ENCODE data around the gene MXRA7. TPM values are rescaled to one million over a fixed set of nuclear protein-coding genes. Genes with fewer than 3 reads are reported as not detected.

MXRA7 gene
- polyA plus RNA-seq, 1 of the 3 experiments (the other 2 are of a cell fraction), result 154 TPM

- H3K9me3 ChIP-seq, result no peaks in the 10 kb centered on the region
- CTCF ChIA-PET, result interaction anchor here (0.7 to 4.2 kb wide), 5 partner anchors 11 to 112 kb away, joined by 3 to 42 read pairs (median 3); no protein-coding TSS in a partner anchor
- H3K27me3 ChIP-seq (ENCODE audit: insufficient read depth), result no peaks in the 10 kb centered on the region
- no peaks in the 10 kb centered on the region for H4K20me1 ChIP-seq (ENCODE audit: insufficient read depth)
- H2AFZ ChIP-seq (ENCODE audit: low read depth), result peak overlapping the region; percentile 87; the same call in 1 of the 2 replicates
- H3F3A ChIP-seq (replicated peaks; ENCODE audit: insufficient read depth), result peaks cover under 1% of the 10 kb centered on the region
- H3K9me2 ChIP-seq, result no peaks in the 10 kb centered on the region
- DNase-seq, result no peak
- no peak overlapping the region for H3K4me3 ChIP-seq (ENCODE audit: low read depth in 2 of 2, low read length in 1 of 2)
- H3K27ac ChIP-seq (ENCODE audit: low read depth in 2 of 2, low read length in 1 of 2), result no peak overlapping the region
- H3K9ac ChIP-seq, result no peak overlapping the region
- WGBS (ENCODE audit: low lambda C conversion rate), result 96% methylated on average over 9 of the region's 9 CpGs
- H3K4me1 ChIP-seq (ENCODE audit: control insufficient read depth in 1 of 2, insufficient read depth in 2 of 2, low read depth in 1 of 2, low read length in 1 of 2), result peaks cover 0 to 33% of the 10 kb centered on the region in 2 experiments; a peak in 2 of 4 replicates
- H3K79me2 ChIP-seq (ENCODE audit: insufficient read depth), result no peaks in the 10 kb centered on the region
- TF ChIP-seq, protein P1, sequence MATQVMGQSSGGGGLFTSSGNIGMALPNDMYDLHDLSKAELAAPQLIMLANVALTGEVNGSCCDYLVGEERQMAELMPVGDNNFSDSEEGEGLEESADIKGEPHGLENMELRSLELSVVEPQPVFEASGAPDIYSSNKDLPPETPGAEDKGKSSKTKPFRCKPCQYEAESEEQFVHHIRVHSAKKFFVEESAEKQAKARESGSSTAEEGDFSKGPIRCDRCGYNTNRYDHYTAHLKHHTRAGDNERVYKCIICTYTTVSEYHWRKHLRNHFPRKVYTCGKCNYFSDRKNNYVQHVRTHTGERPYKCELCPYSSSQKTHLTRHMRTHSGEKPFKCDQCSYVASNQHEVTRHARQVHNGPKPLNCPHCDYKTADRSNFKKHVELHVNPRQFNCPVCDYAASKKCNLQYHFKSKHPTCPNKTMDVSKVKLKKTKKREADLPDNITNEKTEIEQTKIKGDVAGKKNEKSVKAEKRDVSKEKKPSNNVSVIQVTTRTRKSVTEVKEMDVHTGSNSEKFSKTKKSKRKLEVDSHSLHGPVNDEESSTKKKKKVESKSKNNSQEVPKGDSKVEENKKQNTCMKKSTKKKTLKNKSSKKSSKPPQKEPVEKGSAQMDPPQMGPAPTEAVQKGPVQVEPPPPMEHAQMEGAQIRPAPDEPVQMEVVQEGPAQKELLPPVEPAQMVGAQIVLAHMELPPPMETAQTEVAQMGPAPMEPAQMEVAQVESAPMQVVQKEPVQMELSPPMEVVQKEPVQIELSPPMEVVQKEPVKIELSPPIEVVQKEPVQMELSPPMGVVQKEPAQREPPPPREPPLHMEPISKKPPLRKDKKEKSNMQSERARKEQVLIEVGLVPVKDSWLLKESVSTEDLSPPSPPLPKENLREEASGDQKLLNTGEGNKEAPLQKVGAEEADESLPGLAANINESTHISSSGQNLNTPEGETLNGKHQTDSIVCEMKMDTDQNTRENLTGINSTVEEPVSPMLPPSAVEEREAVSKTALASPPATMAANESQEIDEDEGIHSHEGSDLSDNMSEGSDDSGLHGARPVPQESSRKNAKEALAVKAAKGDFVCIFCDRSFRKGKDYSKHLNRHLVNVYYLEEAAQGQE (IDR thresholded peaks at IDR 0.05; ENCODE audit: low read depth, low read length), result no peak
- no peak for TF ChIP-seq TAF1 (IDR thresholded peaks at IDR 0.05; ENCODE audit: borderline replicate concordance, low read depth, low read length)
- no peak overlapping the region for H3K4me2 ChIP-seq
- POLR2A ChIA-PET, result no interaction called here
- peaks cover 0 to 5% of the 10 kb centered on the region in 2 experiments for H3K36me3 ChIP-seq (replicated peaks in 1 of 2; ENCODE audit: control insufficient read depth in 1 of 2, insufficient read depth in 2 of 2, low read length in 1 of 2)
Observed at GRCh38 chr17:76670020-76670717, 40.6 kb downstream of the MXRA7 start.

DNA sequence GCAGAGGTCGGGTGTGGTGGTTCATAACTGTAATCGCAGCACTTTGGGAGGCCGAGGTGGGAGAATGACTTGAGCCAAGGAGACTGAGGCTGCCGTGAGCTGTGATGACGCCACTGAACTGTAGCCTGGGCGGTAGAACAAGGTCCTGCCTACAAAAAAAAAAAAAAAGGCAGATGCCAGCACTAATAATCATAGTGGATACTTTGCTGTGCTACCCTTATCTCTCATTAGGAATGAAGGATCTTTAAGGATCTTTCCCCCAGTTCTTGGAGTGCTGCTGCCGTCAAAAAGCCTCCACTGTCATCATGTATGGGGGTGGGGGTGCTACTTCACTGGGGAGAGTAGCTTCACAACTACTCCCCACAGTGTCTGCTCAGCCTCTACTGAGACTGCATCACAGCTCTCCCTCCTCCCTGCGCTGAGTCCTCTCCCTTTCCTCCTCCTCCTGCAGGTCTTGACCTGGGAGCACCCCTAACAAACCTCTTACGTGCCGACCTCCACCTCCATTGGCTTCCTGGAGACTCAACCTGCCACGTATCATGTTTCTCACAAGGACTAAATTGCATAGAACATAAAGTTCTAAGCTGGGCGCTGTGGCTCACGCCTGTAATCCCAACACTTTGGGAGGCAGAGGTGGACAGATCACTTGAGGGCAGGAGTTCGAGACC is 42.8 kb downstream of the MXRA7 start:
- CTCF ChIA-PET, result interaction anchor here (0.6 to 2.5 kb wide), 6 partner anchors 14 to 283 kb away, joined by 3 to 13 read pairs (median 4); no protein-coding TSS in a partner anchor
- H4K20me1 ChIP-seq (ENCODE audit: insufficient read depth), result no peaks in the 10 kb centered on the region
- no peaks in the 10 kb centered on the region for H3K27me3 ChIP-seq (ENCODE audit: insufficient read depth)
- H3K9me2 ChIP-seq, result no peaks in the 10 kb centered on the region
- H3K27ac ChIP-seq (ENCODE audit: low read depth in 2 of 2, low read length in 1 of 2), result no peak overlapping the region
- no peak overlapping the region for H3K9ac ChIP-seq
- no peak overlapping the region for H2AFZ ChIP-seq (ENCODE audit: low read depth)
- no peaks in the 10 kb centered on the region for H3K36me3 ChIP-seq (replicated peaks in 1 of 2; ENCODE audit: control insufficient read depth in 1 of 2, insufficient read depth in 2 of 2, low read length in 1 of 2)
- WGBS (ENCODE audit: low lambda C conversion rate), result 84% methylated on average over 14 of the region's 14 CpGs
- H3K79me2 ChIP-seq (ENCODE audit: insufficient read depth), result no peaks in the 10 kb centered on the region
- no peak overlapping the region for H3K4me2 ChIP-seq
- H3F3A ChIP-seq (replicated peaks; ENCODE audit: insufficient read depth), result no peaks in the 10 kb centered on the region
- no peak overlapping the region for H3K4me3 ChIP-seq (ENCODE audit: low read depth in 2 of 2, low read length in 1 of 2)
- DNase-seq, result no peak
- H3K9me3 ChIP-seq, result no peaks in the 10 kb centered on the region
- POLR2A ChIA-PET, result no interaction called here
- H3K4me1 ChIP-seq (ENCODE audit: control insufficient read depth in 1 of 2, insufficient read depth in 2 of 2, low read depth in 1 of 2, low read length in 1 of 2), result peaks cover 0 to 15% of the 10 kb centered on the region in 2 experiments; a peak in 2 of 4 replicates
- TF ChIP-seq GATA2 (CRISPR knock-in tag; IDR thresholded peaks at IDR 0.05) (no peak), YY1 (IDR thresholded peaks at IDR 0.05; ENCODE audit: low read depth) (no peak), FOXJ3 (CRISPR knock-in tag; IDR thresholded peaks at IDR 0.05) (no peak), NRF1 (IDR thresholded peaks at IDR 0.05; ENCODE audit: low read depth, low read length) (no peak), CHD2 (IDR thresholded peaks at IDR 0.05; ENCODE audit: low read length, partially characterized antibody) (no peak), FOXM1 (IDR thresholded peaks at IDR 0.05; ENCODE audit: low read depth) (no peak), POLR2AphosphoS5 (IDR thresholded peaks at IDR 0.05; ENCODE audit: low read depth, low read length) (no peak), JUND (IDR thresholded peaks at IDR 0.05) (no peak)

All from SK-N-SH (cell line).